ENCODE results near the gene AFAP1. TPM values are rescaled to one million over a fixed set of nuclear protein-coding genes. Genes with fewer than 3 reads are reported as not detected.

Gene AFAP1
- total and polyA plus RNA-seq, 2 donors (not counting 1 experiment from before 2014, with no cell fraction given) = 0.03 to 0.44 TPM

- ATAC-seq (ENCODE audit: low read depth) = no peak
- POLR2A ChIA-PET = no interaction called here
Measured at GRCh38 chr4:7962609-7963508, 23.2 kb upstream of the AFAP1 start.

More at GRCh38 chr4:7962609-7963508, 23.2 kb upstream of the AFAP1 start:
- peaks cover 9% of the 10 kb centered on the region in 2 donors for H3K4me1 ChIP-seq (ENCODE audit: control insufficient read depth in 2 of 2, insufficient read depth in 2 of 2, low read length in 2 of 2)
- no peaks in the 10 kb centered on the region for H3K36me3 ChIP-seq (replicated peaks in 1 of 2; ENCODE audit: control extremely low read depth in 1 of 2, control insufficient read depth in 1 of 2, extremely low read depth in 1 of 2, insufficient read depth in 2 of 2, low read length in 1 of 2)
- Mint-ChIP-seq H3K4me1 (peaks cover 9% of the 10 kb centered on the region), H3K9me3 (ENCODE audit: insufficient read depth) (no peaks in the 10 kb centered on the region), H3K4me3 (no peak overlapping the region), H3K27me3 (peaks cover 28% of the 10 kb centered on the region), H3K27ac (no peak overlapping the region)
- H3K9ac ChIP-seq (ENCODE audit: low read length) = no peak overlapping the region
- H3K4me3 ChIP-seq (ENCODE audit: control extremely low read depth in 1 of 5, extremely low read depth in 1 of 5, insufficient read depth in 1 of 5, low read depth in 2 of 5, low read length in 4 of 5) = no peak overlapping the region
- intact Hi-C loops (cut with micrococcal nuclease) = no loop called here
- H3K27me3 ChIP-seq (replicated peaks in 1 of 4; ENCODE audit: control extremely low read depth in 1 of 4, control insufficient read depth in 3 of 4, insufficient read depth in 4 of 4, low read length in 3 of 4) = peaks cover 0 to 3% (median 0%) of the 10 kb centered on the region in 4 experiments
- CTCF ChIA-PET = no interaction called here
- no peak overlapping the region for H3K27ac ChIP-seq (ENCODE audit: low read length in 2 of 2)
- no peaks in the 10 kb centered on the region for H4K20me1 ChIP-seq (ENCODE audit: control insufficient read depth, insufficient read depth, low read length, poor library complexity, severe bottlenecking)
- no peaks in the 10 kb centered on the region for H3K79me2 ChIP-seq (ENCODE audit: control insufficient read depth, insufficient read depth, low read length)
- TF ChIP-seq CTCF (IDR thresholded peaks at IDR 0.05) (no peak), EZH2 (IDR thresholded peaks at IDR 0.05; ENCODE audit: borderline replicate concordance, insufficient read depth, low read depth, low read length, poor library complexity, severe bottlenecking) (no peak)
- H2AFZ ChIP-seq (ENCODE audit: insufficient read depth, low read depth, low read length, poor library complexity, severe bottlenecking) = no peak overlapping the region
- no peak for DNase-seq
- 71% methylated on average over 12 of the region's 17 CpGs for WGBS (ENCODE audit: insufficient coverage)
- H3K4me2 ChIP-seq (replicated peaks; ENCODE audit: low read depth, low read length, poor library complexity, severe bottlenecking) = no peak overlapping the region
- no peaks in the 10 kb centered on the region for H3K9me3 ChIP-seq (ENCODE audit: control extremely low read depth in 1 of 3, control insufficient read depth in 2 of 3, insufficient read depth in 1 of 3, low read length in 2 of 3)

Measured in B cell (primary cell).